ENCODE measurements around the gene ADORA1.

- TF ChIP-seq CTCF (conservative IDR thresholded peaks at IDR 0.05) (no peak), ZFX (IDR thresholded peaks at IDR 0.05) (no peak)
Measured at GRCh38 chr1:203097001-203097400, 30.5 kb upstream of the ADORA1 start.
